GM13977 (cell line): ENCODE data around the gene FRAS1.

ENCODE experiments used
- DNase-seq: peaks from one replicate; pipeline ENCODE4 v3.0.0; 2012; ENCODE audit warnings: low spot score
- in situ Hi-C: fragments of 300-500 bp; cut with MboI; formaldehyde crosslinking; loops from one replicate; pipeline ENCODE4 v1.12.0; 2022; ENCODE audit warnings: low sequenced_read_pairs, low pct_unique_long_range_greater_than_20kb, mixed read lengths, inconsistent platforms; ENCODE audit not compliant: unreplicated experiment
- TF ChIP-seq, protein P1 (sequence below): IDR thresholded peaks from 2 replicates; pipeline ENCODE4 v1.5.1; 2012; ENCODE audit warnings: mild to moderate bottlenecking, control low read depth; ENCODE audit not compliant: insufficient read depth; ENCODE audit errors: extremely low read depth, missing control alignments

The FRAS1 gene

DNA sequence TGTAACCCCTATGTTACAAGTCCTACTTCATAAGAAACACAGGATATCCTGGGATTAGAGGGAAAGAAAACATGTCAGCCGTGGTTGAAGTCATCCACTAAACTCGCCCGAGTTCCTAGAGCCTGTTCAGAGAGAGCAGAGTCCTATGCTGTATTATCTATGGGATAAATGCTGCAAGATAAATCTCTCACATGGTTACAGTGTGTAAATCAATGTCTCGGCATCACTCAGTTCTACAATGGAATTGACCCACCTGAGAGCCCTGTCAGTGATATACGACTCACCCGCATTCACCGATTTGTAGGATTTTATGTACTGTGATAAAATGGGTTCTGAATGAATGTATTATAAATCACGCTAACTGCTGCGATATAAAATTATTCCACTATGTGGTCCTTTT is 366.7 kb downstream of the FRAS1 start:
- in situ Hi-C loops = no loop called here
- no peak for DNase-seq
- TF ChIP-seq, protein P1, sequence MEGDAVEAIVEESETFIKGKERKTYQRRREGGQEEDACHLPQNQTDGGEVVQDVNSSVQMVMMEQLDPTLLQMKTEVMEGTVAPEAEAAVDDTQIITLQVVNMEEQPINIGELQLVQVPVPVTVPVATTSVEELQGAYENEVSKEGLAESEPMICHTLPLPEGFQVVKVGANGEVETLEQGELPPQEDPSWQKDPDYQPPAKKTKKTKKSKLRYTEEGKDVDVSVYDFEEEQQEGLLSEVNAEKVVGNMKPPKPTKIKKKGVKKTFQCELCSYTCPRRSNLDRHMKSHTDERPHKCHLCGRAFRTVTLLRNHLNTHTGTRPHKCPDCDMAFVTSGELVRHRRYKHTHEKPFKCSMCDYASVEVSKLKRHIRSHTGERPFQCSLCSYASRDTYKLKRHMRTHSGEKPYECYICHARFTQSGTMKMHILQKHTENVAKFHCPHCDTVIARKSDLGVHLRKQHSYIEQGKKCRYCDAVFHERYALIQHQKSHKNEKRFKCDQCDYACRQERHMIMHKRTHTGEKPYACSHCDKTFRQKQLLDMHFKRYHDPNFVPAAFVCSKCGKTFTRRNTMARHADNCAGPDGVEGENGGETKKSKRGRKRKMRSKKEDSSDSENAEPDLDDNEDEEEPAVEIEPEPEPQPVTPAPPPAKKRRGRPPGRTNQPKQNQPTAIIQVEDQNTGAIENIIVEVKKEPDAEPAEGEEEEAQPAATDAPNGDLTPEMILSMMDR = no peak

DNA sequence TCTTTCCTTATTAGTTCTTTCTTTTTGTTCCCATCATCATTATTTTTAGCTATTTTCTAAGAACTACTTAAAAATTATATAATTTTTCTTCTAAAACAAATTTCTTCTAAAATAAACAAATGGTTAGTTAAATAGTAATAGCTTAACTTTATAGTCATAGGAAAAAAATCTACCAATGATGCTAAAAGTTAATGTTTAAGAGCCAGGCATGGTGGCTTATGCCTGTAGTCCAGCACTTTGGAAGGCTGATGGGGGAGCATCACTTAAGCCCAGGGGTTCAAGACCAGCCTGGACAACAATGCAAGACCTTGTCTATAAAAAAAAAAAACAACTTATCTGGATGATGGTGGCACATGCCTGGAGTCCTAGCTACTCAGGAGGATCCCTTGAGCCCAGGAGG is 367.3 kb downstream of the FRAS1 start:
- TF ChIP-seq, protein P1 = no peak
- in situ Hi-C loops = no loop called here
- no peak for DNase-seq

DNA sequence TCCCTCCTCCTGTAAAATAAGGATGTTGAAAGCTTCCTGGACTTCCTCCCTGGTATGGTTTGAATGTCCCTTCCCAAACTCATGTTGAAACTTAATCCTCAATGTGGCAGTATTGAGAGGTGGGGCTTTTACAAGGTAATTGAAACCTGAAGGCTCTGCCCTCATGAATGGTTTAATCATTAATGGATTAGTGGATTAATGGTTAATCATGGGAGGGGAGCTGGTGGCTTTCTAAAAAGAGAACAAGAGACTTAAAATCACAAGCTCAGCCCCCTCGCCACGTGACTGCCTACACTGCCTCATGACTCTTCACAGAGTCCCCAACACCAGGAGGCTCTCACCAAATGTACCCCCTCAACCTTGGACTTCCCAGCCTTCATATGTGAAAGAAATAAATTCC is 369.8 kb downstream of the FRAS1 start:
- in situ Hi-C loops = no loop called here
- TF ChIP-seq, protein P1 = no peak
- DNase-seq = no peak

DNA sequence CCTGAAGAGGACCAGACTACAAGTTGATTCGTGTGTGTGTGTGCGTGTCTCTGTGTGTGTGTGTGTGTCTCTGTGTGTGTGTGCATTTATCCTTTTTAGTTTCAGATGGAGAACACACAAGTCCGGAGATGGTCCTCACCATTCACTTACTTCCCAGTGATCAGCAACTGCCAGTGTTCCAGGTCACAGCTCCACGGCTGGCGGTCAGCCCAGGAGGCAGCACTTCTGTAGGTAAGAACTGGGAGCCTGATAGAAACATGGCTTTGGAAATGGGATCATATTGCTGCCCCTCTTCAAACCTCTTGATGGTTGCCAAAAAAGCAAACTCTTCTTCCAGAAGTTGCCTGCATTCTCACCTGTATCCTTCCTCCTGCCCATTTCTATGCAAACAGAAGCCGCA is 371.9 kb downstream of the FRAS1 start:
- no peak for DNase-seq
- TF ChIP-seq, protein P1 = no peak
- in situ Hi-C loops = no loop called here

DNA sequence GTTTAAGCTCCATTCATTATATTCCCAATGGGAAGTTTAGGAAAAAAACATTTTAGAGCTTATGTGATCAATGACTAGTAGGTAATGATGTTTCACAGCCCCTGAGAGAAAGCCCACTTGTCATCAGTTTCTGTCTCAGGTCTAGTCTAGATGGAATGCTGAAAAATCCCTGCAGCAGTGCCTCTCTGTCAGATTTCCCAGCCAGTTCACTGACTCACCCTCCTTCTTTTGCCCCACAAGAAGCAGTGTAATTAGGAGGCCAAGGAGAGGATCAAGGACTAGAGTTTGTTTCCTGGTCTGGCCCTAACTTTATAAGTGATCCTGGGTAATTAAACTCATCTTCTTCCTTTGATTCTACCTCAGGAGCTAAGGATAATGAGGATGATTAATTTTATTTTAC is 375.8 kb downstream of the FRAS1 start:
- in situ Hi-C loops = no loop called here
- TF ChIP-seq, protein P1 = no peak
- DNase-seq = no peak

DNA sequence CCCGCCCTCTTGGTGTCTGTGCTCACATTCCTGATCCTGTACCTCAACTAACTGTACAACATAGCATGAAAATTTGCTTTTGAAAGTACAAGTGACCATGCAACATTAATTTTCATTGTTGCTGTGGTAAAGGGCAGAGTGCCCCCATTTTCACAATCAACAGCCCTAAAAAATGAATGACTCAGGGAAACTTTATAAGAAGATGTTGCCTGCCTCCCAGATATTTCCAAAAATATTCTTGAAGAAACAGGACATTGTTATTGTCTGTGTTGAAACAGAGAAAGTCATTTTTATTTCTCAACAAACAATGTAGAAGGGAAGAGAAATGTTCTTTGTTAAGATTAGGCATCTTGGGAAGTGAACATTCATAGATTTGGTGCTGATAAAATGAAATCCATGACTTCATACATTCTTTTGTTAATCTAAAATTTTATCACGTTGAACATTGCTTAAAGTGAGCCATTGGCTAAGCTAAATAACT is 380.5 kb downstream of the FRAS1 start:
- in situ Hi-C loops = no loop called here
- TF ChIP-seq, protein P1 = no peak
- no peak for DNase-seq

DNA sequence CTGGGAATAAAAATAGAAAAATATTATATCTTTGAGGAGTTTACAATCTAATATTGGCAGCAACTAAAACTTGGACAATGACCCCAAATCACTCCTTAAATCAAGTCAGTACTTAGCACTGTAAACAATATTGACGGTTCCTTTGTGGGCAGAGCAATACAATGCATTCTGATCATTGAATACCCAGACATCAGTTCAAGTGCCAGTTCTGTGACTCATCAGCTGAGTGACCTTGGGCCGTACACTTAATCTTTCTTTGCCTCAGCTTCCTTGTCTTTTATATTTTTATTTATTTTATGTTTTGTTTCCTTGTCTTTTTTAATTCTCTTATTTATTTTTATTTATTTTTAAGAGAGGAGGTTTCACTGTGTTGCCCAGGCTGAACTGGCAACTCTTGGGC is 382.2 kb downstream of the FRAS1 start:
- in situ Hi-C loops = no loop called here
- no peak for DNase-seq
- TF ChIP-seq, protein P1 = no peak
